Measurements from ENCODE around the gene ZNF580.

- TF ChIP-seq CTCF (IDR thresholded peaks at IDR 0.05), result no peak
- no peak for TF ChIP-seq POLR2A (IDR thresholded peaks at IDR 0.05)
Observed at GRCh38 chr19:55659822-55660221, 19.0 kb downstream of the ZNF580 start.

Data from esophagus squamous epithelium (tissue), 4 donors.